ENCODE data around the gene GRID1.

DNA sequence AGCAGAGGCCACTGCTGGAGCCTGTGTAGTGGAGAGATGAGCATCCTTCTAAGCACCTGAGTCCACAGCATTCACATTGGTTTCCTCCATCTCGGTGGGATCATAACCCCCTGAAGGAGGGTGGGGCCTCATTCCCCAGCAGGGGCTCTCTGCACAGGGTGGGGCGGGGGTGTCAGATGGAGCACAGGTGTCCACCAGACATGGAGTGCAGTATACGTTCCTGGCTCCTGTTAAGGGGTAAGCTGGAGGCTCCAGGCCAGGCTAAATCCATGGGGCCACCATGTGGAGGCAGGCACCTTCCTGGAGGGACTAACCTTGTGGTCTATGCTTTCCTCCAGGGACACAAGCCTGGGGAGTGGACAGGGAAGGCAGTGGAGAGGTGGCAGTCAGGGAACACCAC is 252.6 kb downstream of the GRID1 start:
- TF ChIP-seq, protein P1, sequence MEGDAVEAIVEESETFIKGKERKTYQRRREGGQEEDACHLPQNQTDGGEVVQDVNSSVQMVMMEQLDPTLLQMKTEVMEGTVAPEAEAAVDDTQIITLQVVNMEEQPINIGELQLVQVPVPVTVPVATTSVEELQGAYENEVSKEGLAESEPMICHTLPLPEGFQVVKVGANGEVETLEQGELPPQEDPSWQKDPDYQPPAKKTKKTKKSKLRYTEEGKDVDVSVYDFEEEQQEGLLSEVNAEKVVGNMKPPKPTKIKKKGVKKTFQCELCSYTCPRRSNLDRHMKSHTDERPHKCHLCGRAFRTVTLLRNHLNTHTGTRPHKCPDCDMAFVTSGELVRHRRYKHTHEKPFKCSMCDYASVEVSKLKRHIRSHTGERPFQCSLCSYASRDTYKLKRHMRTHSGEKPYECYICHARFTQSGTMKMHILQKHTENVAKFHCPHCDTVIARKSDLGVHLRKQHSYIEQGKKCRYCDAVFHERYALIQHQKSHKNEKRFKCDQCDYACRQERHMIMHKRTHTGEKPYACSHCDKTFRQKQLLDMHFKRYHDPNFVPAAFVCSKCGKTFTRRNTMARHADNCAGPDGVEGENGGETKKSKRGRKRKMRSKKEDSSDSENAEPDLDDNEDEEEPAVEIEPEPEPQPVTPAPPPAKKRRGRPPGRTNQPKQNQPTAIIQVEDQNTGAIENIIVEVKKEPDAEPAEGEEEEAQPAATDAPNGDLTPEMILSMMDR (IDR thresholded peaks at IDR 0.05) = no peak
- TF ChIP-seq POLR2A (IDR thresholded peaks at IDR 0.05) = no peak

All from Peyer's patch (tissue), 4 donors.